MM.1S (cell line): ENCODE data around the gene L3MBTL4.

Experiments
- EZH2 ChIP-seq: fragments of 300-600 bp; sonication (generic); optimal IDR thresholded peaks from 2 replicates; pipeline ENCODE3; 2017; ENCODE audit warnings: low read depth, mild to moderate bottlenecking, antibody characterized with exemption, low read length, mixed read lengths
- TF ChIP-seq, protein P1 (sequence below): fragments of 300-600 bp; sonication (generic); IDR thresholded peaks from 2 replicates; pipeline ENCODE4 v1.5.1; 2016; ENCODE audit warnings: antibody characterized with exemption, low read length, mixed read lengths

DNA sequence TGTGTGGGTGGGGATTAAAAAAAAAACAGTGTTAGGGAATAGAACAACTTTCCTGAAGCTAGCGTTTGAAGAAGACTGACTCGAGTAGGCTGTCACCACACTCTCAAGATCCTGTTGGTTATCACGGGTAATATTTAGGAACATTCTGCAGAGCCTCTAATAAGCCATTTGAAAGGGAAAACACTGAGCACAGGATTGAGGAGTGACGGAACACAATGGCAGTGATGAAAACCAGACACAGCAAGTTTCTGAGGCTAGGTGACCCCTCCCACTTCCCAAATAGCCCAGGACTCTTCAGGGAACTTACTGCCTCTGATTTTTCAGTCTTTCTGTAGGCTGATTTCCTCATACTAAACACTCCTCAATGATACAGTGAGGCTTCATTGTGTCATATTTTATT, 431.2 kb downstream of the L3MBTL4 start:
- TF ChIP-seq, protein P1, sequence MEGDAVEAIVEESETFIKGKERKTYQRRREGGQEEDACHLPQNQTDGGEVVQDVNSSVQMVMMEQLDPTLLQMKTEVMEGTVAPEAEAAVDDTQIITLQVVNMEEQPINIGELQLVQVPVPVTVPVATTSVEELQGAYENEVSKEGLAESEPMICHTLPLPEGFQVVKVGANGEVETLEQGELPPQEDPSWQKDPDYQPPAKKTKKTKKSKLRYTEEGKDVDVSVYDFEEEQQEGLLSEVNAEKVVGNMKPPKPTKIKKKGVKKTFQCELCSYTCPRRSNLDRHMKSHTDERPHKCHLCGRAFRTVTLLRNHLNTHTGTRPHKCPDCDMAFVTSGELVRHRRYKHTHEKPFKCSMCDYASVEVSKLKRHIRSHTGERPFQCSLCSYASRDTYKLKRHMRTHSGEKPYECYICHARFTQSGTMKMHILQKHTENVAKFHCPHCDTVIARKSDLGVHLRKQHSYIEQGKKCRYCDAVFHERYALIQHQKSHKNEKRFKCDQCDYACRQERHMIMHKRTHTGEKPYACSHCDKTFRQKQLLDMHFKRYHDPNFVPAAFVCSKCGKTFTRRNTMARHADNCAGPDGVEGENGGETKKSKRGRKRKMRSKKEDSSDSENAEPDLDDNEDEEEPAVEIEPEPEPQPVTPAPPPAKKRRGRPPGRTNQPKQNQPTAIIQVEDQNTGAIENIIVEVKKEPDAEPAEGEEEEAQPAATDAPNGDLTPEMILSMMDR: no peak
- no peak for TF ChIP-seq EZH2
